NCI-H524 treated with DMSO at 0.1 percent for 48 hours (cell line): ENCODE results near the gene UBE2R2.
"Not testable (repeated sequence)": the region's sequence is repeated elsewhere in the genome, so short reads cannot be mapped to it uniquely, and the experiment has no call there.

Experiments used
- DNase-seq: peaks from one replicate; lab custom pipeline; 2025; lab: John Stamatoyannopoulos, UW

The UBE2R2 gene, protein sequence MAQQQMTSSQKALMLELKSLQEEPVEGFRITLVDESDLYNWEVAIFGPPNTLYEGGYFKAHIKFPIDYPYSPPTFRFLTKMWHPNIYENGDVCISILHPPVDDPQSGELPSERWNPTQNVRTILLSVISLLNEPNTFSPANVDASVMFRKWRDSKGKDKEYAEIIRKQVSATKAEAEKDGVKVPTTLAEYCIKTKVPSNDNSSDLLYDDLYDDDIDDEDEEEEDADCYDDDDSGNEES

DNA sequence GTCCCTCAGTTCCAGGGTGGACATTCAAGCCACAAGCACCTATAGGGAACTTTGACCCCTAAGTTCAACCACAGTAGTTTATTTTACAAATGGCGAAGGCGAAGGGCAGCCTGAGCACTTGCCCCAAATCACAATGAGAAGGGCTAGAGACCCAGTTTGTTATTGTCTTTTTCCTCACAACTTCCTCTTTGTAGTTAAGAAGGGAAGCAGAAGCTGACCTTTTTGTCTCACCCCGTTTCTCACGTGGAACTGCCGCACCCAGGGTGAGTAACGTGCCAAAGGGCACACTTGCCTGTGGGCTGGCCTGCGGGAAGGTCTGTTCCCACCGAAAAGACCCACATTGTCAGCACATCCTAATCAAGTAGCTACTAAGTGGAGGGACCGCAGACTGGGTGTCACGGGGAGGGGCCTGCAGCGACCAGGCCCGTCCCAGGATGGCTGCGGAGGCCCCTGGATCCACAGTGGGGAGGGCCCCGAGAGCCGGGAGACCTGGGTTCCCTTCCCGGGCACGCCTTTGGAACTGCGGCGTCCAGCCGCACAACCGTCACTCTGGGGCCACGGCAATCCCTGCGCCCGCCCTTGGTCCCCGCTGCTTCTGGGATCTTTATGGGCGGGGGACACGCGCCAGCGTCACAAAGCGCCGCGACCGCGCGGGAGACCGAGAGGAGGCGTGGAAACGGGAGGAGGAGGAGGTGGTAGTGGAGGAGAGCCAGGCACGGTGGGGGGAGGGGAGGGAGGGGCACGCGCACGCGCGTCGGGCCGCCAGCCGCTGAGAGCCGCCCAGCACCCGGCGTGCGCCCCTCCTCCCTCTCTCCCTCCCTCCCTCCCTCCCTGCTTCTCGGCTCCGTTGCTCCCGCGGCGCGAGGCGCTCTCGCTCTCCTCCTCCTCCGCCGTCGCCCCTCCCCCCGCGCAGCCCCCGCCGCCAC lies at the start of gene UBE2R2:
TSS of gene UBE2R2 (plus strand) at position 834 of the 926 bp plus-strand sequence. CDS start 598 bp downstream, outside the sequence.
- peak; percentile 5 for DNase-seq

DNA sequence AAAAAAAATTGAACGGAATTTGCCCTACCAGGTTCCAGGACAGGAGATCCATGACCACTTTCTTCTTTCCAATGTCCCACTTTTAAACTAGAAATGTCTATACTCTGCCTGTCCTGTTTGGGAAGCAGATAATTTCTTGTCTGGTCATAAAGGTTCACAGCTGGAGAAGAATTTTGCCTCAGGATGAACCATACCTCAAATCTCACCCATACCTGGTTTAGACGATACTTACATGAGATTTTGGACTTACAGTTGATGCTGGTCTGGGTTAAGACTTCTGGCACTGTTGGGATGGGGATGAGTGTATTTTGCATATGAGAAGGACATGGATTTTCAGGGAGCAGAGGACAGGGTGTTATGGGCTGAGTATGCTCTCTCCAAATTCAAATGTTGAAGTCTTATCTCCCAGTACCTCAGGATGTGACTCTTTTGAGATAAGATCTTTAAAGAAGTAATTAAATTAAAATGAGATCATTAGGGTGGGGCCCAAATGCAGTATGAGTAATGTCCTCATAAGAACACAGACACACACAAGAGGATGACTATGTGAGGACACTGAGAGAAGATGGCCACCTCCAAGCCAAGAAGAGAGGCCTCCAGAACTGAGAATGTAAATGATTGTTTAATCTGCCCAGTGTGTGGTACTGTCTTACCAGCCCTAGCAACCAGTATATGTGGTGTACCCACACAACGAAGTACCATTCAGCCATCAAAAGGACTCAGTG lies 46.6 kb upstream of the UBE2R2 start:
- not testable (repeated sequence) for DNase-seq

DNA sequence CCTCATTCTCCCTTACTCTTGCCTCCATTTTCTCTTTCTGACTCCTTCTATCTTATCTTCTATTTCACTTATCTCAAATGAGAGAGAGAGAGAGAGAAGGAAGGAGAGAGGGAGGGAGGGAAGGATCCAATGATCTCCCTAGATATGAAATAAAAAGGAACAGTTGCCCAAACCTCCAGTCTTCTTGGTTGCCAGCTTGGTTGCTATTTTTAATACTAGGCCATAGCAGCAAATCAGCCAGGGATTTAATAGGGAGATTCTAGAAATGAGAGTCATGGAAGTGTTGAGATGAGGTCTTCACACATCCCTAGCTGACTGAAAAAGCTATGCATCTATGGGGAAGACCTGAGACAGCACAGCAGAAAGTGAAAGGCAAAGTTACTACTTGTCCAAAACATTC lies 43.8 kb upstream of the UBE2R2 start:
- DNase-seq: not testable (repeated sequence)

DNA sequence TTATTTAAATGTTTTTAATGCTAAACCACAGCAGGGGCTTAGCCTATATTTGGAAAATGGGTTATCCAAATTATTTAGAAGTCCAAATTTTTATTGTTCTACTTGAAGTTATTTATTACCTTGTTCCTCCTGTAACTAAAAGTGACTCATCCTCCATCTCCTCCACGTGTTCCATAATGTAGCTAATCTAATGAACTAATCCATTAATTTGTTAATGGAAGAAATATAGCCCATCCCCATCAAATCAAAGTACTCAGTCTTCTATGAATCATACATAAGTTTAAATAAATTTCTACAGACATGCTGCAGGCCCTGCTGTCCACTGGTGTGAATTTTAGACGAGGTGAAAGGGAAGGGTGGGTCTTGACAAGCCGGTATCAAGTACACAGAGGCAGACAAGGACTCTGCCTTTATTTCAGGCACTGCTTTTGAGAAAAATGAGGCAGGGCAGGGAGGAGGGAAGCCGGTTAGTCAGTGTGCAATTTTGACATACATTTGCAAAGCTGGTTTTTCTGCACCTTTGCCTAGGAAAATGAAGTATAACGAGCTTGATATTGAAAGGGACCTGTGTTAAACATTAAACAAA lies 42.8 kb upstream of the UBE2R2 start:
- DNase-seq: not testable (repeated sequence)

DNA sequence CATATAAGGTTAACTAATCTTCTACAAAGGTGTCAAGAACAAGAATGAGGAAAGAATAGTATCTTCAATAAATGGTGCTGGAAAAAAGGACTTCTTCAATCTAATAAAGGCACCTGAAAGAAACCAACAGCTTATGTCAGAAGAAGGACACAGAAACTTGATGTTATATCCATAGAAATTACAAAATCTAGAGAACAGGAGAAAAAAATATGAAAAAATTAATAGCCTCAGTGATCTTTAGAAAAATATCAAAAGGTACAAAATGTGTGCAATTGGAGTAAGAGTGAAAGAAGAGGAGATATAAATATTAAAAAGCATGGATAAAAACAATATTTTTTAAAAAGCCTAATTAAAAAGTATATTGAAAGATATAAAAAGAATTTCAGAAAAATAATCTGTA lies 40.4 kb upstream of the UBE2R2 start:
- DNase-seq: no peak

DNA sequence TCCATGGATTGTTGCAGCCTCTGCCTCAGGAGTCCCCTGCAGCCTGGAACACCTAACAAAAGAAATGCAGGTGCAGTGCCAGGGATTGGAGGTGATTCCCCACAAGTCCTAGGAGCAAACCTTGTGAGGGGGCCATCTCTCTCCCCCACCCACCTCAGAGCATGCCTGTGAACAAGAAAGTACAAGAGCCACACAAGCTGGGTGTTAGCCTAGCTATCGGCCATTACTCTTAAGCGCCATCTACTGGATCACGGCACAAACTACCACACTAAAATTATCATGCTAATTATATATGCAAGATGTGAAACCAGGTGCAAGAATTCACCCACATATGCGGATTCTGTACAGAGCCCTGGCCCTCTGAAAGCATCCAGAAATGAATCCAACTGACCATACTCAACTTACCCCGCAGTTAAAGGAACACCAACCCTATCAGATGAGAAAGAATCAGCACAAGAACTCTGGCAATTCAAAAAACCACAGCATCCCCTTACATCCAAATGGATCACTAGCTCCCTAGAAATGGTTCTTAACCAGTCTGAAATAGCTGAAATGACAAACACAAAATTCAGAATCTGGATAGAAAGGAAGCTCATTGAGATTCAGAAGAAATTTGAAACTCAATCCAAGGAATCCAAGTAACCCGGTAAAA lies 38.1 kb upstream of the UBE2R2 start:
- DNase-seq: peak; percentile 32

DNA sequence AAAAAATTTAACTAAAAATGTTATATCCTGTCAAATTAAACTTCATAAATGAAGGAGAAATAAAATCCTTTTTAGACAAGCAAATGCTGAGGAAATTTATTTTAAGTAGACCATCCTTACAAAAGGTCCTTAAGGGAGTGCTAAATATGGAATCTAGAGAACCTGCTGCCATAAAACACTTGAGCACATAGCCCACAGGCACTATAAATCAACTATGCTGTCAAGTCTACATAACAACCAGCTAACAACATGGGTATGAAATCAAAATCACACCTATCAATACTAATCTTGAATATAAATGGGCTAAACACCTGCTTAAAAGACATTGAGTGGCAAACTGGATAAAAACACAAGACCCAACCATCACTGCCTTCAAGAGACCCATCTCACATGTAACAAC lies 36.7 kb upstream of the UBE2R2 start:
- DNase-seq: no peak

DNA sequence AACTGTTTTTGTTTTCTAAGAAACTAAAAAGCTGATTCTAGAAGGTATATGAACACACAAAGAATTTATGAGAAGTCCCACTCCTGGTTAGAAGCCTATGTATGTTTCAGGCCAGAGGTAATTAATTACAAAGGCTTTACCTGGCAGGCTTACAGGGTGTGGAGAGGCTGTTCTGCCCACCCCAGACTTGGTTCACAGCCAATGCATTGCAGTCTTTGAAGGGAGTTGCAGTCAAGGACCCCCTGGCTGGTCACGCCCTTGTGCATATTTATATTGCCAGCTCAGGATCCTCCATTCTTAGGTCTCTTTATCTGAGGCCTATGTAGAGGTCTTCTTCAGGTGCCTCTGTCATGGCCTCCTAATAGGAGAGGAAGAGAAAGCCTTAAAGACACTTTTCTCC lies 35.2 kb upstream of the UBE2R2 start:
- DNase-seq: no peak

DNA sequence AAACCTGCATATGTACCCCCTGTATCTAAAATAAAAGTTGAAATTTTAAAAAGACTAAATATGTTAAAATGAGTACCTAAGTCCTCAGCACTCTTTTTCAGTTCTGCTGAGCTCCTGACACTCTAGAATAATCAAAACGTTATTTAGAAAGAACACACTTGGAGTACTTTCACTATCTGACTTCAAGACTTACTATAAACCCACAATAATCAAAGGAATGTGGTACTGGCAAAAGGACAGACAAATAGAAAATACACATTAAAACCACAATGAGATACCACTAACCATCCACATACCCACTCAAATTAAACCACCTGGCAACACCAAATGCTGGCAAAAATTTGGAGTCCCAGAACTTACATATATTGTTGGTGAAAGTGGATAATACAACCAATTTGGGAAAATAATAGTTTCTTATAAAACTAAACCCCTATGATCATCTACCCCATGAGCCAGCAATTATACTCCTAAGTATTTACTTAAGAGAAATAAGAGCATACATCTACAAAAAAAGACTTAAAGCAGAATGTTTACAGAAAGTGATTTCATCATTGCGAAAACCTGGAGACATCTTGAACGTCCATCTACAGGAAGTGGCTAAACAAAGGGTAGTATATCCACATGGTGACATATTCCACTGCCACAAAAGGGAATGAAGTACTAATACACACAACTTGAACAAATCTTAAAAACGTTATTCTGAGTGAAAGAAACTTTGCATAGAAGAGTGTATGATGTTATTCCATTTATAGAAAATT lies 34.4 kb upstream of the UBE2R2 start:
- no peak for DNase-seq

DNA sequence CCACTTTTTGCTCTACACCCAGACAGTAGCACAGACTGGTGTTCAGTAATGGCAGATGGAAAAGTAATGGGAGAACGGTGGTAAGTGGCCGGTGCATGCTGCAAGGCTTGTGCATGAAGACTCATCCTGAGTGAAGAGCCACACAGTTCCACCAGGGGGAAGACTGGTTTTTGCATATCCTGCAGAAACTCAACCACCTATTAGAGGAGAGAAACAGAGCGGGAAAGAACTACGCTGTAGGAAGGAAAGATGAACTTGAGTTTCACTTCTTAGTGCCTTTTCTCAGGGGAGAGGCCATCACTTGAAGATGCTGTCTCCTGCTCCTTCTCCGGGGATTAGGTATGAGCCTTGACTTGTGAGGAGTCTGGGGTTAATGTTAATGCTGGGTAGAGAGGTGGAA lies 31.0 kb upstream of the UBE2R2 start:
- DNase-seq: no peak

DNA sequence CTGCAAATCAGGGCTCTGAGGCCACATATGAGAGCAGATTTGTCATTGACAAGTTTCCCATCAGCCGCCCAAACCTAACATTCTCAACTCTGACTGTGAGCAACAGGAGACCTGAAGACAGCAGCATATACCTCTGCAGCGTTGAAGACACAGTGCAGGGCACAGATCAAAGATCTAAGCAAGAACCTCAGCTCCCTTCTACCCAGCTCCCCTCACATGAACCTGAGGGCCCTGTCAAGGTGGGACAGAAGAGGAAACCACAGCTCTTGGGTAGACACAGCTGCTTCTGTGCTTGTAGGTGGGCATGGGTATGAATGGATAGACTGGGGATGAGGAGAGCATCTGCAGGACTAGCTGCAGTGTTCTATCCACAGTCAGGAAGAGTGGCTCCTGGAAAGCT lies 30.3 kb upstream of the UBE2R2 start:
- no peak for DNase-seq

DNA sequence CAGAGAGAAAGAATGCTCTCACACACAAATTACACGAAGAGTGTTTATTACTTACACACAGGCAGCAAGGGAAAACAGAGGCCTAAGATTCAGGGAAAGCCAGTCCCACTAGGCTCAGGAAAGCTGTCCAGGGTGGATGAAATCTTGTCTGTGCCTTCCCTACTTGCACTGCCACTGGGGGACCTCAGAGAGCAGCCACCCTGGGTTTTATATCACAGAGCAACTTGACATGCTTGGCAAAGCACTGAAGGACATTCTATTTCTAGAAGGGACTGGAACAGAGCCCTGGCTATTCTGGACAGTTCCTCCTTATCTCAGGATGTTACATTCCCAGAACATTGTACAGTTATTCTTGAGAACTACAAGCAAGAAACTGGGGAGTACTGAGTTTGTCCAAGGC lies 29.1 kb upstream of the UBE2R2 start:
- no peak for DNase-seq

DNA sequence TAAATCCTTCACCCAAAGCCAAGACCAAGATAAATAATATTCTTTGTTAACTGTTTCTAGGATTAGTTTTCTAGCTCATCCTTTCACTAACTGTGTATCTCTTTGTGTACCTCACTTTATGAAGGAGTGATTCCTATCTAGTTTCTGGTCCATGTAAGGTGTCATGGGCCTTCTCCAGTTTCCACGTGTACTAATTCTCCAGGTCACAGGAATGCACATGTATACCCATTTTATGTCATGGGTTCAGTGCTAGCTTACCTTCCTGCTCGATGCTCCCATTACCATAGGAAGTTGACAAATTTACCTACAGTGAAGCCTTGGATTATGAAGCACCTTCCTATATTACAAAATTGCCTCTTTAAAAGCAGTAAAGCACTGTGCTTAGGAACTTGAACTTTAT lies 27.5 kb upstream of the UBE2R2 start:
- DNase-seq: not testable (repeated sequence)

DNA sequence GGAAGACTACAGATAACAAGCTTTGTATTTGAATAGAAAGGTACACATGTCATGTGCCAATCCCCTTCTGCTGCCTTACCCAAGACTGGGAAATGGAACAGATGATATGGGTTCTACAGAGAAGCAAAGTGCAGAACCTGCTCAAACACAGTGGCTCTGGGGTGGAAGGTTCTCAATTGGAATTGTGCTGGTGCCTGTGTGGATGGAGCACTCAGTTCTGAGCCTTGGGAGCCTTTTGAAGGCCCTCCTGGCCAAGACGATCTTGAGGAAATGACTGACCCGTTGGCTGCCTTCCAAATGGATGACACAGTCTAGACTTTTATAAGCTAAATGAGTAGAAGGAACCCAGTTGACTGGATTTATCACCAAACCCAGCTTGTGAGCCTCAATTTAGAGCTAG lies 25.8 kb upstream of the UBE2R2 start:
- no peak for DNase-seq

DNA sequence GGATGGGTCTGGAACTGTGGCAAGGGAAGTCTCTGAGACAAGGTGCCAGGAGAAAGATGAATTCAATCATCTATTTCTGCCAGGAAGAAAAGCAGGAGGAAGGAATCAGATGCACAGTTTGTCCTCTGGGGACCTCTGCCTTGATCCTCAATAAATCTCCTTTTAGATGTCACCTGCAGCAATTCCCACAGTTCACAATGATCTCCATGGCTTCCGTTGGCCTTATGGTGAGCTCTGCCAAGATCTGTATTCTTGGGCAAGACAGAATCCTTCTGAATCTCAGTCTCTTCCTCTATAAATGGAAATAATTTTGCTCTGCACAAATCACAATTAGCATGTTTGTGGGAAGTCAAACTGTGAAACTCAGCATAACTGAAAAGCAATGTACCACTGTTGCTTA lies 23.5 kb upstream of the UBE2R2 start:
- not testable (repeated sequence) for DNase-seq

DNA sequence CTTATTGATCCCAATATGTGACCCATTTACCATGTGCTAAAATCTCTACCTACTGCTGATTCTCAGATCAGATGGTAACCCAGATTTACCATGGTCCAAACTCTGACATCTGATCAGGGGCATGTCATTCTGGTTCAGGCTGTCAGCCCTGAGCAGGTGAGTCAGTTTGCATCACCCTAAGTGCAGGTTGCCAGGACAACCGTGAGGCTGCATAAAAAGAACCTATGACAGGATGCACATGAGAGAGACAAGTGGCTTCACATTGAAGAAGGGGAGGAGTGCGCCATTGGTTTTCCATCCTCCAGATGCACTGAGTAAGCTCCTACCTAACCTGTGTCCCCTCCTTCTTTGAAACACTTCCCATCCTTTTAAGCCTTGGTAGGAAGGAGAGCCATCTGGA lies 22.4 kb upstream of the UBE2R2 start:
- no peak for DNase-seq

DNA sequence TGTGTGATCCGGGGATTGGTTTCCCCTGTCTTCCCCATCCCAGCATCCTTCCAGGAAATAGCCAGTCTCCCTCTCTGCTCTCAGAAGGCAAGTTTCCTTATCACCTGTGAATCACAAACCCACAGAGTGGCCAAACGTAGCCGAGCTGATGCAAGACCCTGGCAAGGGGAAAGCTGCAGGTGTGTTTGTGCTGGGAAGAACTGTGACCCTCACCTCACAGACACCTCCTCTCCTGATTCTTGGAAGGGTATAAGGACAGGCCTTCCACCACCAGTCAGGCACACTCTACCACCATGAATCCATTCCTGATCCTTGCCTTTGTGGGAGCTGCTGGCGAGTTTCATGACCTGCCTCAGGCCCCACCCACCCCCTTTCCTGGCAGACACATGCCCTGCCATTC lies 21.7 kb upstream of the UBE2R2 start, which contains the start of gene PRSS3:
TSS of gene PRSS3 (plus strand) at position 281 of the 400 bp plus-strand sequence. CDS start at position 294, 13 bp downstream.
- DNase-seq: no peak

DNA sequence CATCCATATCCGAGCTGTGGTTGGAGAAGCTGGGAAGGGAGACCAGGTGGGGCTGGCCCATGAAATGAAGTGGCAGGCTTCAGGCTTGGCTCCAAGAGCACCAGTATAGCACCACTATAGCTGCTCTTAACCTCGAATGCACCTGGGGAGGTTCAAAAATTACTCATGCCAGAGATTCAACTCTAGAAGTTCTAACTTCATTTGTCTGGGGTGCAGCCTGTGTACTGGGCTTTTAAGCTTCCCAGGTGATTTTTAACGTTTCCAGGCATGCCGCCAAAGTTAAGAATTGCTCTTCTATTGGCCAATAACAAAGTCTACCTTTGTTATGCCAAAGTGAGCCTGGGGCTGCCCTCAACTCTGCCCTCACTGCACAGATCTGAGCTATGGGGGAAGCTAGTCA lies 21.1 kb upstream of the UBE2R2 start:
- no peak for DNase-seq

DNA sequence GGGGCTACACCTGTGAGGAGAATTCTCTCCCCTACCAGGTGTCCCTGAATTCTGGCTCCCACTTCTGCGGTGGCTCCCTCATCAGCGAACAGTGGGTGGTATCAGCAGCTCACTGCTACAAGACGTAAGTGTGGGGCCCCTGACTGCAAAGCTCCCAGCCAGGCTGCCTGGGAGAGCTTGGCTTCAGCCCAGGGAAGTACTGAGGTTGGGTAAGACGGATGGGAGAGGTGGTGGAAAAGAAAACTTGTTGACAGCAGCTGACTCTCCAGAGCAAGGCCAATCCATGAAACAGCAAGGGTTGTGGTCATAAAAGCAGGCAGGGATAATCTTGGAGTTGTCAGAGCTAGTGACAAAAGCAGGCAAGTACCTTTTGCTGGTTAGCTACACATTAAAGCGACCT lies 20.3 kb upstream of the UBE2R2 start:
- DNase-seq: not testable (repeated sequence)

DNA sequence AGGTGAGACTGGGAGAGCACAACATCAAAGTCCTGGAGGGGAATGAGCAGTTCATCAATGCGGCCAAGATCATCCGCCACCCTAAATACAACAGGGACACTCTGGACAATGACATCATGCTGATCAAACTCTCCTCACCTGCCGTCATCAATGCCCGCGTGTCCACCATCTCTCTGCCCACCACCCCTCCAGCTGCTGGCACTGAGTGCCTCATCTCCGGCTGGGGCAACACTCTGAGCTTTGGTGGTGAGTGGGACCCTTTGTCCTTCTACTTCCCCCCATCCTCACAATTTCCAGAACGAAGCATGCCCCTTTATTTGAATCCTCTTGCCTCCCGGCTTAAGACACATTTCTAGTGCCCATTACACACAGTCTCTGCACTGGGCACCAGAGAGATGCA lies 19.1 kb upstream of the UBE2R2 start:
- DNase-seq: no peak

DNA sequence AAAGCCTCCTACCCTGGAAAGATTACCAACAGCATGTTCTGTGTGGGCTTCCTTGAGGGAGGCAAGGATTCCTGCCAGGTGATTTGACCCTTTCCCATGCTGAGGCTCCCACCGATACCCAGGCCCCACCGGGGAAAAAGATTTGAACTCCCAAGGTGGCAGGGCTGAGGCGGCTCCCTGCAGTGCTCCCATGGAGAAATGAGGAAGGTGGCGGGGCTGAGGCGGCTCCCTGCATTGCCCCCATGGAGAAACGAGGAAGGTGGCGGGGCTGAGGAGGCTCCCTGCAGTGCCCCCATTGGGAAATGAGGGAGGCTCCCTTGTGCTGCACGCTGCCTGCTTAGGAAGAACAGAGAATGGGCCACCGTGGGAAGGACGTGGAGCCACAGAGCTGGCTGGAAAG lies 18.4 kb upstream of the UBE2R2 start:
- DNase-seq: no peak
